Natural killer cell (primary cell): ENCODE data around the gene SLC29A1. TPM values are rescaled to one million over a fixed set of nuclear protein-coding genes. Genes with fewer than 3 reads are reported as not detected.

Source experiments
- ATAC-seq, 3 donors: fragments of 150-1000 bp in 2 of 3; fragments of 200-7000 bp in 1 of 3; cut with Tn5 transposase; 1 replicate in 1 of 3; 2 replicates in 2 of 3; pipeline ENCODE4 v1.10.0; 2021; ENCODE audit warnings: mild to moderate bottlenecking in 2 of 3, moderate library complexity in 2 of 3
- DNase-seq, 2 donors: peaks; one replicate each; pipeline versions ENCODE4 v3.0.0 to v3.0.0-alpha.2; 2013 to 2021; ENCODE audit warnings: mixed read lengths in 1 of 2
- H3K27ac ChIP-seq: one replicate; pipeline ENCODE4 v1.5.1; 2013; ENCODE audit warnings: mild to moderate bottlenecking, low read length
- H3K27me3 ChIP-seq: one replicate; pipeline ENCODE4 v1.6.1; 2013; ENCODE audit warnings: low read length; ENCODE audit not compliant: control insufficient read depth, insufficient read depth
- H3K36me3 ChIP-seq: one replicate; pipeline ENCODE4 v1.6.1; 2013; ENCODE audit warnings: low read length; ENCODE audit not compliant: control insufficient read depth, insufficient read depth
- H3K4me1 ChIP-seq: one replicate; pipeline ENCODE4 v1.6.1; 2013; ENCODE audit warnings: low read length; ENCODE audit not compliant: control insufficient read depth, insufficient read depth
- H3K4me3 ChIP-seq: one replicate; pipeline ENCODE4 v1.5.1; 2013; ENCODE audit warnings: low read length
- H3K9me3 ChIP-seq: one replicate; pipeline ENCODE4 v1.6.1; 2013; ENCODE audit warnings: low read length; ENCODE audit not compliant: control insufficient read depth, insufficient read depth
- H3K27ac Mint-ChIP-seq, 2 donors: one replicate each; pipeline ENCODE4 v1.8.0; 2022; ENCODE audit warnings: mild to moderate bottlenecking in 2 of 2, mixed read lengths in 2 of 2, moderate library complexity in 1 of 2
- H3K27me3 Mint-ChIP-seq, 2 donors: one replicate each; pipeline ENCODE4 v1.8.0; 2022; ENCODE audit warnings: low read depth in 2 of 2, mixed read lengths in 2 of 2
- H3K36me3 Mint-ChIP-seq: one replicate; pipeline ENCODE4 v1.8.0; 2022; ENCODE audit warnings: mixed read lengths
- H3K4me1 Mint-ChIP-seq, 2 donors: one replicate each; pipeline ENCODE4 v1.8.0; 2022; ENCODE audit warnings: mixed read lengths in 2 of 2
- H3K4me3 Mint-ChIP-seq: one replicate; pipeline ENCODE4 v1.8.0; 2022; ENCODE audit warnings: mild to moderate bottlenecking, moderate library complexity, mixed read lengths
- H3K9me3 Mint-ChIP-seq, 2 donors: one replicate each; pipeline ENCODE4 v1.8.0; 2022; ENCODE audit warnings: mixed read lengths in 2 of 2
- CTCF ChIP-seq: fragments of 200-600 bp; IDR thresholded peaks from one replicate; pipeline ENCODE4 v1.8.0; 2022; ENCODE audit warnings: antibody characterized with exemption
- WGBS: methylation state at CpG from one replicate; pipeline ENCODE4 v1.1.7; 2013; ENCODE audit warnings: missing lambda C conversion rate; ENCODE audit not compliant: insufficient coverage; 5-methylcytosine and 5-hydroxymethylcytosine counted together
- intact Hi-C: fragments of 100-400 bp; cut with micrococcal nuclease; formaldehyde crosslinking; loops from one replicate; pipeline ENCODE4 v1.14.2; 2022
- total RNA-seq, 4 donors: library from RNA; stranded (reverse); fragments of 120-200 nt in 1 of 4; gene quantifications; one replicate each; pipeline versions ENCODE4 v1.2.3 to v1.2.4, GENCODE V29; 2013 to 2022

Gene SLC29A1
- total RNA-seq, 3 donors from 2014 or later (not counting 1 experiment from before 2014, with no cell fraction given): 2.2 to 5.5 (median 5.2) TPM

GRCh38 chr6:44186635-44187025 lies 36.8 kb upstream of the SLC29A1 start:
- H3K27ac Mint-ChIP-seq: no peak overlapping the region
- H3K36me3 ChIP-seq: no peaks in the 10 kb centered on the region
- H3K4me1 ChIP-seq: no peaks in the 10 kb centered on the region
- TF ChIP-seq CTCF: no peak
- H3K27me3 Mint-ChIP-seq: peaks cover 12 to 15% of the 10 kb centered on the region in 2 donors
- H3K9me3 ChIP-seq: no peaks in the 10 kb centered on the region
- no peak overlapping the region for H3K4me3 ChIP-seq
- H3K27ac ChIP-seq: no peak overlapping the region
- H3K9me3 Mint-ChIP-seq: no peaks in the 10 kb centered on the region
- H3K4me1 Mint-ChIP-seq: no peaks in the 10 kb centered on the region
- no peak for DNase-seq
- intact Hi-C loops: no loop called here
- no peak for ATAC-seq
- no peaks in the 10 kb centered on the region for H3K27me3 ChIP-seq
- WGBS: 88% methylated on average over 5 of the region's 7 CpGs
- no peaks in the 10 kb centered on the region for H3K36me3 Mint-ChIP-seq
- H3K4me3 Mint-ChIP-seq: no peak overlapping the region

- H3K27me3 Mint-ChIP-seq: peaks cover 12 to 18% of the 10 kb centered on the region in 2 donors
These were observed 34.6 kb upstream of the SLC29A1 start for GRCh38 chr6:44188819-44189218.

GRCh38 chr6:44189257-44189656 lies 34.1 kb upstream of the SLC29A1 start:
- ATAC-seq: no peak
- intact Hi-C loops: no loop called here

More at GRCh38 chr6:44188819-44189218, 34.6 kb upstream of the SLC29A1 start:
- TF ChIP-seq CTCF: no peak
- no peak overlapping the region for H3K4me3 ChIP-seq
- intact Hi-C loops: no loop called here
- H3K36me3 ChIP-seq: no peaks in the 10 kb centered on the region
- H3K9me3 ChIP-seq: no peaks in the 10 kb centered on the region
- H3K27me3 ChIP-seq: no peaks in the 10 kb centered on the region
- H3K27ac ChIP-seq: no peak overlapping the region
- ATAC-seq: no peak
- H3K9me3 Mint-ChIP-seq: no peaks in the 10 kb centered on the region
- H3K4me1 ChIP-seq: peaks cover 9% of the 10 kb centered on the region
- no peak overlapping the region for H3K27ac Mint-ChIP-seq
- WGBS: 100% methylated on average over 1 of the region's 2 CpGs
- peaks cover 11% of the 10 kb centered on the region in 2 donors for H3K4me1 Mint-ChIP-seq
- H3K36me3 Mint-ChIP-seq: no peaks in the 10 kb centered on the region
- H3K4me3 Mint-ChIP-seq: no peak overlapping the region
- DNase-seq: no peak

More at GRCh38 chr6:44189257-44189656, 34.1 kb upstream of the SLC29A1 start:
- Histone ChIP-seq H3K4me3 (no peak overlapping the region), H3K27ac (no peak overlapping the region), H3K4me1 (peaks cover 9% of the 10 kb centered on the region), H3K36me3 (no peaks in the 10 kb centered on the region), H3K9me3 (no peaks in the 10 kb centered on the region), H3K27me3 (no peaks in the 10 kb centered on the region)
- Mint-ChIP-seq H3K4me3 (no peak overlapping the region), H3K27me3 (peaks cover 12 to 15% of the 10 kb centered on the region in 2 donors), H3K36me3 (no peaks in the 10 kb centered on the region), H3K9me3 (no peaks in the 10 kb centered on the region), H3K27ac (no peak overlapping the region), H3K4me1 (peaks cover 11% of the 10 kb centered on the region in 2 donors)
- TF ChIP-seq CTCF: no peak
- DNase-seq: no peak
- WGBS: 59% methylated on average over 2 of the region's 2 CpGs
